KBM-7 (cell line): ENCODE results near the gene PRDM11.
"Not testable (repeated sequence)": the region's sequence is repeated elsewhere in the genome, so short reads cannot be mapped to it uniquely, and the experiment has no call there.

Source experiments
- DNase-seq: peaks from one replicate; pipeline ENCODE4 v3.0.0-alpha.2; 2015
- in situ Hi-C: fragments of 300-500 bp; cut with MboI; formaldehyde crosslinking; loops from 2 replicates; pipeline ENCODE4 v1.14.3; 2020; ENCODE audit warnings: low sequenced_read_pairs, low pct_unique_long_range_greater_than_20kb, mixed read lengths

The PRDM11 gene

GRCh38 chr11:45146072-45147016 lies at the start of gene PRDM11:
PRDM11 (plus strand) TSS chr11:45146639; CDS start chr11:45181767, 35,128 bp downstream.
- DNase-seq, result peak; percentile 51
- in situ Hi-C loops, result no loop called here

DNA sequence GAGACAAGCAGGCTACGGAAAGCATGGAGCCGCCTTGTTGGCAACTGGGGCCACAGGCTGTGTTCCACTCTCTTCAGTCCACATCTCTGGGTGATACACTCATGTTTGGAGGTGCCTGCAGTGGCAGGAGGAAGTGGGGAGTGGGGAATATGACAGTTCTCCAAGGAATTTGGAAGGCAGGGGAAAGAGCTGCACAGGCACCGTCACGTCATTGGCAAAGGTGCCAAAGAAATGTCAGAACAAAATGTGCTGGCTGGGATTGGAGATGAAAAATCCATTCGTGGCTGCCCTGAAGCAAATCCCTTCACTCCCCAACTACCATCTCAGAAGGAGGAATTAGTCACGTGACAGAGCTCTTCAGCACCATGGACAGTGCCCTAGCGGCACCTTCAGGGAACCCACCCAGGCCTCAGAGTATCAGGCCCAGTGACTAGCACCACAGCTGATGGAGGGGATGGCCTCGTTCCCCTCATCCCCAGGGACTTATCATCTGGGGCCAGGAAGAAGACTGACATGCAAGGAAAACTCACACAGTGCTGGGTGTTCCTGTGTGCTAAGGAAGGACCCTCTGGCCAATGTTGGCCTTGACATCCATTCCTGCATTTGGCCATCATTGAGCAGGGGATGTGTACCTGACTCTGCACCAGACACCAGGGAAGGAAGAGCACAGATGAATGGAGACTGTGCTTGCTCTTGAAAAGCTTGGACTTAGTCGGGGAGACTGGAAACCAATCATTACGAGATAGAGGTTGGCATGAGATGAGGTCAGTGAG lies 48.5 kb upstream of the PRDM11 start:
- in situ Hi-C loops, result no loop called here
- peak; percentile 66 for DNase-seq

- DNase-seq, result no peak
- in situ Hi-C loops, result no loop called here
These were observed 47.5 kb upstream of the PRDM11 start for GRCh38 chr11:45098929-45099328.

DNA sequence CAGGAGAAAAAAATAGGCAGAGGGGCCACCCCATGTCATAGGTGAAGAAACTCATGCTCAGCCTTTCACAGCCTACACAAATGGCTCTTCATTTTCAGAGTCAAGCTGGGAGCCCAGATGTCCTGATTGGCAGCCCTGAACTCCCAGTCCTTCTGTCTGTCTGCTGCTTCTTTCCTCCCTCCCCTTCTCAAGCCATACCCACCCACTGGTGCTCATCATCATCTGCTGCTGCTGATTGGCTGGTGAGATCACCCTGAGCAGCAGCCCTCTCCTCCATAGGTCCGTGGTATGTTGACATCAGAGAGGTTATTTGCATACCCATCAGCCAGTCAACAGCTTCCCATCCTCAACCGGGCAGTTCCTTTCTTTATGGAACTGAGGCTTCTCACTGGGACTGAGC lies 46.1 kb upstream of the PRDM11 start:
- peak; percentile 53 for DNase-seq
- in situ Hi-C loops, result loop anchor here (5.0 kb wide), 1 partner anchor 158 kb away; no protein-coding TSS in a partner anchor

GRCh38 chr11:45102361-45102809 lies 44.1 kb upstream of the PRDM11 start:
- in situ Hi-C loops, result loop anchor here (5.0 kb wide), 1 partner anchor 160 kb away; no protein-coding TSS in a partner anchor
- no peak for DNase-seq

GRCh38 chr11:45102810-45103621 lies 43.4 kb upstream of the PRDM11 start:
- in situ Hi-C loops, result loop anchor here (5.0 kb wide), 1 partner anchor 161 kb away; no protein-coding TSS in a partner anchor
- DNase-seq, result peak; percentile 72

DNA sequence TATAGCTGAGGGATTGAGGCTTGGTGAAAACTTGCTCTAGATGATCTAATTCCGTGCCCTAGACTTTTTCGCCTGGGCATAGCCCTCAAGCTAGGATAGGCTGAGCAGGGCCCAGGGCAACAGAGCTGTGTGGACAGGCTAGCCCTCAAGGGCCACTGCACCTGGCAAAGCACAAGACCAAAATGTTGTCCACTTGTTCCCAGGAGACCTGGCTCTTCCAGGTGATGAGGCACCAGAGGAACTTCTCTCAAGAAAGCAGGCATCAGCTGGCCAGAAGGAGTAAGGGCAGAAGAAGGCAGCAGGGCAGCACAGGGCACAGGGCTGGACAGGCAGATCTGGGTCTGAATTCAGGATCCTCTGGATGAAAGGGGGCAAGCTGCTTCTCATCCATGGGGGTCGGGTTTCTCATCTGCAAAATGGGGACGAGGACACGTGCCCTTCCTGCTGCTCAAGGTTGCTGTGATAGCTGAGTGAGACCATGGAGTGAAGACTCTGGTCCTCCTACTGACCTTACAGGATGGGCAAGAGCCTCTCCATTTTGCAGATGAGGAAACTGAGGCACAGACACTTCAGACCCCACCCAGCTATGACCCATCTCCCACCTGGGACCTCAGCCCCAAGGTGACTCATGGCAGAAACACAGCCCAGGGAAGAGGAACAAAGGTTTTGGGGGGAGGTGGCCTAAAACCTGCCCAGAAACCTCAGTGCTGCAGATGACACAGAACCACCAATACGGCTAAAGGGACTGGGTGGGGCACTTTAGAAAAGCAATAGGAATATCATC lies 42.2 kb upstream of the PRDM11 start:
- in situ Hi-C loops, result loop anchor here (5.0 kb wide), 1 partner anchor 162 kb away; no protein-coding TSS in a partner anchor
- DNase-seq, result no peak

- in situ Hi-C loops, result loop anchor here (5.0 kb wide), 1 partner anchor 162 kb away; no protein-coding TSS in a partner anchor
- no peak for DNase-seq
These were observed 41.7 kb upstream of the PRDM11 start for GRCh38 chr11:45104790-45105084.

GRCh38 chr11:45105233-45105983 lies 41.0 kb upstream of the PRDM11 start:
- in situ Hi-C loops, result no loop called here
- DNase-seq, result peak; percentile 75

DNA sequence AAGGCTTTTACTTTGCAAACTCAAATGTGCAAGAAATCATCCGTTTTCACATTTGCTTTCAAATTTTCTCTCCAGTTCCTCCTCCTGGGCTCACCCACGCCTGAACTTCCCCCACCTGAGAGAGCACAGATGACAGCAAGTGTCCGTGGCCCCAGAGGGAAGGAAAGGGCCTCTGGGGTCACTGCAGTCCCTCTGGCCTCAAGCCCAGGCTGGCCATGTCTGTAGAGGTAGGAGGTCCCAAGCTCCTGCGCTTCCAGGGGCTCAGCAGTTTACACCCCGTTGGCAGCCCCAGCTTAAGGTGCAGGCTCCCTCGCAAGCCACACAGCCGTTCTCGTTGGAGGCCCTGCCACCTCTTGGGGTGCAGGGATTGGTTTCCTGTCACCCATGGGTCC lies 40.5 kb upstream of the PRDM11 start:
- no peak for DNase-seq
- in situ Hi-C loops, result no loop called here

DNA sequence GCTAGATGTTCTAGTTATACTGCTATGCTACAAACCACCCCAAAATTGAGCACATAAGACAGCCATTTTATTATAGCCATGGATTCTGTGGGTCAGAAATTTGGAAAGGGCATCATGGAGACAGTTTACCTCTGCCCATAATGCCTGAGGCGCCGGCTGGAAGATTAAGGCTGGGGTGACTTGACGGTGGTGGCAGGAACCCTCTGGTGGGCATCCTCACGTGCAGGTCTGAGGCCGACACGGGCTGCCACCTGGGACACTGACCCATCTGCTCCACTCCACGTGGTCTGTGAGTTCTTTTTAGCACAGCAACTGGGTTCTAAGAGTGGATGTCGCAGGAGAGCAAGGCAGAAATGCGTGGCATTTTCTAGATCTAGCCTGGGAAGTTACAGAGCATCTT lies 40.0 kb upstream of the PRDM11 start:
- DNase-seq, result no peak
- in situ Hi-C loops, result no loop called here

DNA sequence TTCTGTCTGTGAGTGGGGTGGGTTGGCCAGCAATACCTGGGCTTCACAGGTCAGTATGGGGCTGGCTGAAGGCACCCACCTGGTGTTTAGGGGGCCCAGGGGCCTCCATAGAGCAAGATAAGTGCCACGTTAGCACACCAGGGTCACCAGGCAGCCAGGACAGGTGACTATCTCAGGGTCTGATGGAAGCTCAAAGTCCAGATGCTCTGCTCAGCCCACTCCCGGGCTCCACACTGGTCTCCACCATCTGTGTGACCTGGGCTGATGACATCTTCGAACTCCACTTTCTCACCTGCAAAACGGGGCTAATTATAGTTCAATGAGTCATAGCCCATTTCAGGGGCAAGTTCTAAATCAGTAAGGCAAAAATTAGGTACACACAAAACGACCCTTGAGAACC lies 39.4 kb upstream of the PRDM11 start:
- DNase-seq, result no peak
- in situ Hi-C loops, result no loop called here

GRCh38 chr11:45108070-45109064 lies 38.1 kb upstream of the PRDM11 start:
- DNase-seq, result no peak
- in situ Hi-C loops, result no loop called here

GRCh38 chr11:45109400-45109799 lies 37.0 kb upstream of the PRDM11 start:
- no peak for DNase-seq
- in situ Hi-C loops, result no loop called here

GRCh38 chr11:45110562-45110961 lies 35.9 kb upstream of the PRDM11 start:
- DNase-seq, result peak; percentile 73
- in situ Hi-C loops, result no loop called here

DNA sequence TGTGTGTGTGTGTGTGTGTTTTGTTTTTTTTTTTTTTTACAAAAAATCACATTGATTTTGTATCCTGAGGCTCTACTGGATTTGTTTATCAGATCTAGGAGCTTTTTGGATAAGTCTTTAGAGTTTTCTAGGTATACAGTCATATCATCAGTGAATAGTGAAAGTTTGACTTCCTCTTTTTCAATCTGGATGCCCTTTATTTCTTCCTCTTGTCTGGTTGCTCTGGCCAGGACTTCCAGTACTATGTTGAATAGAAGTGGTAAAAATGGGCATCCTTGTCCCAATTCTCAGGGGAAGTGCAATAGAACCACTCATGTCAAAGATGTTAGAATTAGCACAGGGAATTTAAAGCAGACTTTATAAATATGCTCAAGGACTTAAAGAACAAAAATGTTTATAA lies 32.6 kb upstream of the PRDM11 start:
- in situ Hi-C loops, result no loop called here
- DNase-seq, result no peak

DNA sequence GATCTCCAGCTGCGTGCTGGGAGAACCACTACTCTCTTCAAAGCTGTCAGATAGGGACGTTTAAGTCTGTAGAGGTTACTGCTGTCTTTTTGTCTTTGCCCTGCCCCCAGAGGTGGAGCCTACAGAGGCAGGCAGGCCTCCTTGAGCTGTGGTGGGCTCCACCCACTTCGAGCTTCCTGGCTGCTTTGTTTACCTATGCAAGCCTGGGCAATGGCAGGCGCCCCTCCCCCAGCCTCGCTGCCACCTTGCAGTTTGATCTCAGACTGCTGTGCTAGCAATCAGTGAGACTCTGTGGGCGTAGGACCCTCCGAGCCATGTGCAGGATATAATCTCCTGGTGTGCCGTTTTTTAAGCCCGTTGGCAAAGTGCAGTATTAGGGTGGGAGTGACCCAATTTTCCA lies 18.6 kb upstream of the PRDM11 start:
- in situ Hi-C loops, DNase-seq: not testable (repeated sequence)
